H9 (cell line): ENCODE results near the gene TFPI. TPM values are rescaled to one million over a fixed set of nuclear protein-coding genes. Genes with fewer than 3 reads are reported as not detected.

Source experiments
- DNase-seq: peaks from one replicate; pipeline ENCODE4 v3.0.0-alpha.2; 2017
- H2AFZ ChIP-seq: one replicate; pipeline ENCODE4 v1.6.1; 2013; ENCODE audit warnings: mild to moderate bottlenecking, low read length, control low read depth, moderate library complexity
- H2AK5ac ChIP-seq: 2 replicates; pipeline ENCODE4 v1.6.1; 2013; ENCODE audit warnings: low read length, control low read depth, mixed read lengths; ENCODE audit not compliant: insufficient read length
- H2BK120ac ChIP-seq: one replicate; pipeline ENCODE4 v1.6.1; 2013; ENCODE audit warnings: low read depth, mild to moderate bottlenecking, low read length, control low read depth, inconsistent platforms; ENCODE audit not compliant: poor library complexity, severe bottlenecking
- H2BK12ac ChIP-seq: 2 replicates; pipeline ENCODE4 v1.6.1; 2013; ENCODE audit warnings: low read length, control low read depth, mixed read lengths, low read depth; ENCODE audit not compliant: insufficient read length
- H2BK15ac ChIP-seq: 2 replicates; pipeline ENCODE4 v1.6.1; 2013; ENCODE audit warnings: low read depth, low read length, control low read depth
- H2BK20ac ChIP-seq: one replicate; pipeline ENCODE4 v1.6.1; 2013; ENCODE audit warnings: low read depth, mild to moderate bottlenecking, low read length, control low read depth, inconsistent platforms; ENCODE audit not compliant: poor library complexity, severe bottlenecking
- H2BK5ac ChIP-seq: 2 replicates; pipeline ENCODE4 v1.6.1; 2013; ENCODE audit warnings: low read length, control low read depth, mixed read lengths; ENCODE audit not compliant: insufficient read length
- H3K14ac ChIP-seq: 2 replicates; pipeline ENCODE4 v1.6.1; 2013; ENCODE audit warnings: low read length, control low read depth; ENCODE audit not compliant: insufficient read depth
- H3K18ac ChIP-seq: 2 replicates; pipeline ENCODE4 v1.6.1; 2013; ENCODE audit warnings: low read depth, mild to moderate bottlenecking, mixed read lengths, low read length, control low read depth; ENCODE audit not compliant: insufficient read length
- H3K23ac ChIP-seq: 2 replicates; pipeline ENCODE4 v1.6.1; 2013; ENCODE audit warnings: low read length, control low read depth, mixed read lengths, low read depth; ENCODE audit not compliant: insufficient read length
- H3K23me2 ChIP-seq: 2 replicates; pipeline ENCODE4 v1.6.1; 2013; ENCODE audit warnings: low read depth, mild to moderate bottlenecking, mixed read lengths, low read length, control low read depth; ENCODE audit not compliant: insufficient read length, poor library complexity, severe bottlenecking
- H3K27ac ChIP-seq: 2 replicates; pipeline ENCODE4 v1.5.1; 2013; ENCODE audit warnings: low read length, control low read depth, mixed read lengths, low read depth; ENCODE audit not compliant: insufficient read length
- H3K27me3 ChIP-seq: 2 replicates; pipeline ENCODE4 v1.6.1; 2013; ENCODE audit warnings: low read length, control low read depth, inconsistent platforms; ENCODE audit not compliant: insufficient read depth
- H3K4ac ChIP-seq: 2 replicates; pipeline ENCODE4 v1.6.1; 2013; ENCODE audit warnings: low read depth, mild to moderate bottlenecking, control low read depth, inconsistent platforms, low read length, moderate library complexity
- H3K4me1 ChIP-seq: 2 replicates; pipeline ENCODE4 v1.6.1; 2013; ENCODE audit warnings: low read length, control low read depth, inconsistent platforms; ENCODE audit not compliant: insufficient read depth
- H3K4me2 ChIP-seq: 2 replicates; pipeline ENCODE4 v1.6.1; 2013; ENCODE audit warnings: low read length, control low read depth, mixed read lengths; ENCODE audit not compliant: insufficient read length, insufficient read depth
- H3K56ac ChIP-seq: 2 replicates; pipeline ENCODE4 v1.6.1; 2013; ENCODE audit warnings: low read depth, mild to moderate bottlenecking, mixed read lengths, low read length, control low read depth; ENCODE audit not compliant: insufficient read length
- H3K79me1 ChIP-seq: 2 replicates; pipeline ENCODE4 v1.6.1; 2013; ENCODE audit warnings: low read depth, mild to moderate bottlenecking, moderate library complexity, low read length, control low read depth, inconsistent platforms; ENCODE audit not compliant: insufficient read depth, poor library complexity, severe bottlenecking
- H3K79me2 ChIP-seq: 2 replicates; pipeline ENCODE4 v1.6.1; 2013; ENCODE audit warnings: low read length, control low read depth, inconsistent platforms; ENCODE audit not compliant: insufficient read depth
- H3K9ac ChIP-seq: 2 replicates; pipeline ENCODE4 v1.6.1; 2013; ENCODE audit warnings: low read length, control low read depth, mixed read lengths; ENCODE audit not compliant: insufficient read length; ENCODE audit errors: extremely low read depth
- H3K9me3 ChIP-seq: one replicate; pipeline ENCODE4 v1.6.1; 2013; ENCODE audit warnings: low read depth, low read length, inconsistent platforms; ENCODE audit not compliant: control insufficient read depth
- H3T11ph ChIP-seq: one replicate; pipeline ENCODE4 v1.6.1; 2013; ENCODE audit warnings: mild to moderate bottlenecking, low read length, control low read depth, inconsistent platforms
- H4K20me1 ChIP-seq: one replicate; pipeline ENCODE4 v1.6.1; 2013; ENCODE audit not compliant: control insufficient read depth, insufficient read length, insufficient read depth
- H4K5ac ChIP-seq: 2 replicates; pipeline ENCODE4 v1.6.1; 2013; ENCODE audit warnings: low read depth, mild to moderate bottlenecking, mixed read lengths, low read length, control low read depth; ENCODE audit not compliant: insufficient read length
- H4K8ac ChIP-seq: replicated peaks from 2 replicates; pipeline ENCODE4 v1.6.1; 2013; ENCODE audit warnings: low read length, control low read depth, mixed read lengths, low read depth; ENCODE audit not compliant: insufficient read length
- H4K91ac ChIP-seq: 2 replicates; pipeline ENCODE4 v1.6.1; 2013; ENCODE audit warnings: low read depth, mild to moderate bottlenecking, moderate library complexity, mixed read lengths, low read length, control low read depth; ENCODE audit not compliant: insufficient read length
- H3K27ac Mint-ChIP-seq, 3 experiments: 2 replicates in 2 of 3; 3 replicates in 1 of 3; pipeline ENCODE4 v1.8.0; 2020 to 2021; ENCODE audit warnings: mixed read lengths in 3 of 3, mild to moderate bottlenecking in 1 of 3, moderate library complexity in 1 of 3
- H3K27me3 Mint-ChIP-seq: 2 replicates; pipeline ENCODE4 v1.8.0; 2021; ENCODE audit warnings: low read depth, mild to moderate bottlenecking, moderate library complexity, mixed read lengths
- H3K36me3 Mint-ChIP-seq, 3 experiments: 2 replicates in 2 of 3; 3 replicates in 1 of 3; pipeline ENCODE4 v1.8.0; 2020 to 2021; ENCODE audit warnings: low read depth in 3 of 3, mixed read lengths in 3 of 3; ENCODE audit not compliant: insufficient read depth in 1 of 3
- H3K4me1 Mint-ChIP-seq, 2 experiments: 2 replicates each; pipeline ENCODE4 v1.8.0; 2020; ENCODE audit warnings: mixed read lengths in 2 of 2
- H3K4me3 Mint-ChIP-seq, 2 experiments: 2 replicates in 1 of 2; 3 replicates in 1 of 2; pipeline ENCODE4 v1.8.0; 2020 to 2021; ENCODE audit warnings: mild to moderate bottlenecking in 2 of 2, mixed read lengths in 2 of 2, moderate library complexity in 1 of 2
- H3K9me3 Mint-ChIP-seq, 2 experiments: 2 replicates in 1 of 2; 3 replicates in 1 of 2; pipeline ENCODE4 v1.8.0; 2020; ENCODE audit warnings: mild to moderate bottlenecking in 2 of 2, mixed read lengths in 2 of 2, moderate library complexity in 1 of 2
- total RNA-seq: library from RNA; stranded (reverse); gene quantifications from 2 replicates; pipeline ENCODE4 v1.2.1, GENCODE V29; 2021
- TF ChIP-seq, protein P1 (sequence below): fragments of 200-600 bp; sonication (generic); conservative IDR thresholded peaks from 3 replicates; pipeline ENCODE4 v1.8.0; 2021; ENCODE audit warnings: antibody characterized with exemption, mild to moderate bottlenecking

TFPI gene
- total RNA-seq, 1 experiment from 2014 or later = 5.8 TPM

DNA sequence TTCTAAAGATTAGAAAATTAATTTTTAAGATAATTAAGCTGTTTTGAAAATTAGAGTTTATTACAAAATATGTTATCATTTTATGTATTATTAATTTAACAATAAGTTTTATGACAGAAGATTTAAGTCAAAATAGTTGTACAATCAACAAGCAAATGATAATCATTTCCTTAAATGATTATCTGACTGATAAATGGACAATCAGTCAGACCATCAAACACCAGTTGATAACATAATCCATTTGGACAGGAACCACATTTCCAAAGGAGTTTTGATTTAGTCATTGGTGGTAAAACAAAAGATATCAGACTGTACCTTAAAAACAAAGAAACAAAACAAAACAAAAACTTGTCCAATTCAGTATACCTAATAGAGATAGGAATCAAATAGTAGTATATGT lies 1.9 kb downstream of the TFPI start:
- DNase-seq = no peak
- peaks cover 5 to 23% (median 9%) of the 10 kb centered on the region in 3 experiments; a peak in 5 of 7 replicates for H3K36me3 Mint-ChIP-seq
- Histone ChIP-seq H4K8ac (no peak overlapping the region), H2BK15ac (no peak overlapping the region), H2BK120ac (no peak overlapping the region), H4K91ac (no peak overlapping the region), H4K5ac (no peak overlapping the region), H2AFZ (no peak overlapping the region), H3T11ph (no peak overlapping the region), H3K79me1 (no peaks in the 10 kb centered on the region), H3K9me3 (peaks cover 6% of the 10 kb centered on the region), H3K79me2 (no peaks in the 10 kb centered on the region), H4K20me1 (no peaks in the 10 kb centered on the region), H3K14ac (no peak overlapping the region), H2AK5ac (no peak overlapping the region), H3K23me2 (no peaks in the 10 kb centered on the region), H3K9ac (no peak overlapping the region), H2BK20ac (no peak overlapping the region), H2BK12ac (no peak overlapping the region), H3K56ac (no peak overlapping the region), H3K27me3 (no peaks in the 10 kb centered on the region; the same call in 1 of the 2 replicates), H3K27ac (no peak overlapping the region), H3K18ac (no peak overlapping the region), H3K4me1 (no peaks in the 10 kb centered on the region), H2BK5ac (no peak overlapping the region), H3K4ac (no peak overlapping the region), H3K23ac (no peak overlapping the region), H3K4me2 (no peak overlapping the region)
- H3K4me1 Mint-ChIP-seq = peaks cover 9 to 15% of the 10 kb centered on the region in 2 experiments
- H3K4me3 Mint-ChIP-seq = no peak overlapping the region
- TF ChIP-seq, protein P1, sequence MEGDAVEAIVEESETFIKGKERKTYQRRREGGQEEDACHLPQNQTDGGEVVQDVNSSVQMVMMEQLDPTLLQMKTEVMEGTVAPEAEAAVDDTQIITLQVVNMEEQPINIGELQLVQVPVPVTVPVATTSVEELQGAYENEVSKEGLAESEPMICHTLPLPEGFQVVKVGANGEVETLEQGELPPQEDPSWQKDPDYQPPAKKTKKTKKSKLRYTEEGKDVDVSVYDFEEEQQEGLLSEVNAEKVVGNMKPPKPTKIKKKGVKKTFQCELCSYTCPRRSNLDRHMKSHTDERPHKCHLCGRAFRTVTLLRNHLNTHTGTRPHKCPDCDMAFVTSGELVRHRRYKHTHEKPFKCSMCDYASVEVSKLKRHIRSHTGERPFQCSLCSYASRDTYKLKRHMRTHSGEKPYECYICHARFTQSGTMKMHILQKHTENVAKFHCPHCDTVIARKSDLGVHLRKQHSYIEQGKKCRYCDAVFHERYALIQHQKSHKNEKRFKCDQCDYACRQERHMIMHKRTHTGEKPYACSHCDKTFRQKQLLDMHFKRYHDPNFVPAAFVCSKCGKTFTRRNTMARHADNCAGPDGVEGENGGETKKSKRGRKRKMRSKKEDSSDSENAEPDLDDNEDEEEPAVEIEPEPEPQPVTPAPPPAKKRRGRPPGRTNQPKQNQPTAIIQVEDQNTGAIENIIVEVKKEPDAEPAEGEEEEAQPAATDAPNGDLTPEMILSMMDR = no peak
- H3K27me3 Mint-ChIP-seq = no peaks in the 10 kb centered on the region
- no peak overlapping the region for H3K27ac Mint-ChIP-seq
- H3K9me3 Mint-ChIP-seq = peaks cover 0 to 14% of the 10 kb centered on the region in 2 experiments; a peak in 2 of 5 replicates
